ENCODE measurements around the gene CCDC68.

Gene CCDC68

GRCh38 chr18:54961868-54962267 is 2.6 kb upstream of the CCDC68 start:
- H3K4me3 ChIP-seq (ENCODE audit: low read depth, low read length) = no peak overlapping the region
- no peak for TF ChIP-seq CTCF (IDR thresholded peaks at IDR 0.05; ENCODE audit: borderline replicate concordance, insufficient read depth, low read depth, low read length)

DNA sequence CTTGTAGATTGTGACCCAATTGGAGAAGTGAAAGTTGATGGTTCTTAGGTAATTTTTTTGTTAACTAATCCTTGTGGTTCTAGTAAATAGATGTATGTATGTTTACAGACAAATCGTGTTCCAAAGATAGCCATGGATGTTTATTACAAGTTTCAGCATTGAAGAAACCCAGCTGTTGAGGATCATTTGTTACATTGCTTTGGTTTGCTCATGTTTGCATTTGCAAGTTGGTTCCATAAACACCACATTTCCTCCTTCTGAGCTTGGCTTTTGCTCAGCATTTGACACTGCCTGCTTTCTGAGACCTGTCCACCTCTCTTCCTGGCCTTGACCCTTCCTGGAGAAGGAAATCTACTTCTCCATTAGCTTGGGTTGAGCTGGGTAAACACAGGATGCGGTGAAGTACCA is 1.8 kb upstream of the CCDC68 start:
- no peak for TF ChIP-seq CTCF (IDR thresholded peaks at IDR 0.05; ENCODE audit: borderline replicate concordance, insufficient read depth, low read depth, low read length)
- H3K4me3 ChIP-seq (ENCODE audit: low read depth, low read length) = no peak overlapping the region

GRCh38 chr18:54960197-54960596 is 936 bp upstream of the CCDC68 start:
- H3K4me3 ChIP-seq (ENCODE audit: low read depth, low read length) = no peak overlapping the region
- no peak for TF ChIP-seq CTCF (IDR thresholded peaks at IDR 0.05; ENCODE audit: borderline replicate concordance, insufficient read depth, low read depth, low read length)

DNA sequence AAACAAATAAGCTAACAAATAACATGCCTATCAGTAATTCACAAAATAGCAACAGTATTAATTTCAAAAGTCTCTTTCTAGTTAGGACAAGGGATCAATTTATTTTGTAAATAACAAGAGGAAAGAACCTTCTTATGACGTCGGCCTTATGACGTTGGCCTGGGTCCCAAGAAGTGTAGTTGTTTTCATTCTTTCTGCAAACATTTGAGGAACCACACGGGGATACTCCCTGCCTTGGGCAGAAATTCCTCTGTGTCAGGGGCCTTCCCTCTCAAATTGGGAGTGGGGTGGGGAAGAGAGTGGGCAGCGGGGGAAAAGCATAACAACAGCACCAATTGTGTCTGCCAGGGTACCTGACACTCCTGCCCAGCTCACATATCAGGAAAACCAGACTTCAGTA is 1.3 kb downstream of the CCDC68 start:
- H3K4me3 ChIP-seq (ENCODE audit: low read depth, low read length) = no peak overlapping the region
- no peak for TF ChIP-seq CTCF (IDR thresholded peaks at IDR 0.05; ENCODE audit: borderline replicate concordance, insufficient read depth, low read depth, low read length)

GRCh38 chr18:54957296-54957832 is 1.9 kb downstream of the CCDC68 start:
- TF ChIP-seq CTCF (IDR thresholded peaks at IDR 0.05; ENCODE audit: borderline replicate concordance, insufficient read depth, low read depth, low read length) = no peak

DNA sequence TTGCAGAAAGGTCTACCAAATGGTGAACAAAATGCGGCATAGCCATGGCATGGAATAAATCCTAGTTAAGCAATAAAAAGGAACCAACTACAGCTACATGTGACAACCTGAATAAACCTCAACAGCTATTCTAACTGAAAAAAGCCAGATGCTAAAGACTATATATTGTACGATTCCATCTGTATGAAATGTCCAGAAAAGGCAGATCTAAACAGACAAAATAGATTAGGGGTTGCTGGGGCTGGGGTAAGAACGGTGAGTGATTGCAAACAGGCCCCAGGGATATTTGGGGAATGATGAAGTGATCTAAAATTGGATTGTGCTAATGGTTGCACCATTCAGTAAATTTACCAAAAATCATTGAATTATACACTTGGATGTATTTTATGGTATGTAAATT is 2.8 kb downstream of the CCDC68 start:
- no peak for TF ChIP-seq CTCF (IDR thresholded peaks at IDR 0.05; ENCODE audit: borderline replicate concordance, insufficient read depth, low read depth, low read length)
- no peak overlapping the region for H3K4me3 ChIP-seq (ENCODE audit: low read depth, low read length)

More at GRCh38 chr18:54957296-54957832, 1.9 kb downstream of the CCDC68 start:
- H3K4me3 ChIP-seq (ENCODE audit: low read depth, low read length) = no peak overlapping the region

DNA sequence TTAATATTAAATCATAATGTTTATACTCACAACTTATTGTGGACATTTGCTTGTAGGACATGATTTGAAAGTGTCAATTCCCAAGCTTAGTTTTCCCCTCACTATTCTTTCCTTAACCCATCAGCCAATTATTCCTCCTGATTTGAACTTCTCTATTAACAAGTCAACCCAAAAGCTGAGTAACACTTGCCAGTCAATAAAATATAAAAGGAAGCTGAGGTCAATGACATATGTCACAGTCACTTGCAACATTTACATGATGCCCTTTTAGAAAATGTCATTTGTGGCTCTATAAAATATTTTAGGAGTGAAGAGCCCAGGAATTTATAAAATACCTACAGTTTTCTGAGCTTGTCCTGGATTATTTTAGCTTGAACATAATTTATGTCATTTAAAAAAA is 7.2 kb downstream of the CCDC68 start:
- TF ChIP-seq CTCF (IDR thresholded peaks at IDR 0.05; ENCODE audit: borderline replicate concordance, insufficient read depth, low read depth, low read length) = no peak
- H3K4me3 ChIP-seq (ENCODE audit: low read depth, low read length) = no peak overlapping the region

Measured in GM12875 (cell line).